Esophagus squamous epithelium (tissue), 4 donors: ENCODE data around the gene FERMT3.

Experiments used
- CTCF ChIP-seq, 6 experiments: fragments of 450-650 bp in 4 of 6; fragments of 200-600 bp in 2 of 6; sonication (generic) in 2 of 6; IDR thresholded peaks; one replicate each; pipeline ENCODE4 v1.5.1; 2016 to 2019; ENCODE audit warnings: antibody characterized with exemption in 6 of 6, mild to moderate bottlenecking in 4 of 6, moderate library complexity in 4 of 6
- POLR2A ChIP-seq, 4 donors: fragments of 450-650 bp; IDR thresholded peaks; one replicate each; pipeline ENCODE4 v1.6.1; 2017; ENCODE audit warnings: antibody characterized with exemption in 4 of 4, mild to moderate bottlenecking in 4 of 4, moderate library complexity in 3 of 4

GRCh38 chr11:64255135-64256128 is 48.9 kb downstream of the FERMT3 start:
- no peak for TF ChIP-seq CTCF (IDR thresholded peaks at IDR 0.05)
- TF ChIP-seq POLR2A (IDR thresholded peaks at IDR 0.05), result no peak
